Anterior cingulate cortex (tissue), 58 donors: ENCODE data around the gene DCAF12.
A peak's percentile ranks its signal among the peaks of the same experiment; 100 is the strongest.
"Not testable (repeated sequence)": the region's sequence is repeated elsewhere in the genome, so short reads cannot be mapped to it uniquely, and the experiment has no call there.

Experiments
- DNase-seq, 58 donors: peaks; one replicate each; lab custom pipeline; 2025; lab: John Stamatoyannopoulos, UW

DCAF12 gene

DNA sequence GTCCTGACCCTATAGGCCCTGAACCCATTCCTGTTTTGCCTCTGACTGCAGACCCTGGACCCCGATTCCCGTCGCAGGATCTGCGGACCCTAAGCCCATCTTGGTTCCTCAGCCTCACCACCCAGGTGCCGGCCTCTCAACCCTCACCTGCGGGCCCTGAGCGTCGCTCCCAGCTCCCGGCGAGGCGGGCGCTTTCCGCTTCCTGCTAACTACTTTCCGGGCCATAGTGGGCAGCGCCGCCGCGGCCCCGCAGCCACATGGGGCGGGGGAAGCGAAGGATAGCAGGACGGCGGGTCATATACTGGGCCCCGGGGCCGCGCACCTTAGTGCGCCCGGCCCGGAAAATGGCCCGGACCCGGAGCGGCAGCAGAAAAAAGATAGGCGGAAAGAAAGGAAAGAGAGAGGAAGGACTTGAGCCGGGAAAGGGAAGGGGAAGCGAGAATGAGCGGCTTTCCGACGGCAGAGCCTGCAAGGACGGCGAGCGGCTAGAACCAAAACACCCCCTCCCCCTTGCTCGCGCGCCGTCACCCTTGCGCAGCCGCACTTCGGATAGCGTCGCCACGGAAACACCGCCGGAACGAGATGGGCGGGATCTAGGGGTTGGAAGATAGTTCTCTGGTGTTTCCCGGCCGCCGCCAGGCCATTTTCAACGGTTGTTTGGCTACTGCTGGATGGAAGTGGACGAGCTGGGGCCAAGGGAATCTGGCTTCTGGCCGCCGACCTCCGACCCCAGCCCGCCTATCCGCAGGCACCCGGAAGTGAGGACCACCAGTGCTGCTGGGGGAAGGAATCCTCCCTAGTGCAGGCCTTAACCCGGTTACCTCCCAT is at the start of gene DCAF12:
Gene DCAF12, minus strand, starts transcription at position 492 of the 828 bp plus-strand sequence. Its CDS starts 267 bp downstream, at position 225.
- peak in 57 of 58 donors; percentile 56 to 91 (median 85) for DNase-seq

DNA sequence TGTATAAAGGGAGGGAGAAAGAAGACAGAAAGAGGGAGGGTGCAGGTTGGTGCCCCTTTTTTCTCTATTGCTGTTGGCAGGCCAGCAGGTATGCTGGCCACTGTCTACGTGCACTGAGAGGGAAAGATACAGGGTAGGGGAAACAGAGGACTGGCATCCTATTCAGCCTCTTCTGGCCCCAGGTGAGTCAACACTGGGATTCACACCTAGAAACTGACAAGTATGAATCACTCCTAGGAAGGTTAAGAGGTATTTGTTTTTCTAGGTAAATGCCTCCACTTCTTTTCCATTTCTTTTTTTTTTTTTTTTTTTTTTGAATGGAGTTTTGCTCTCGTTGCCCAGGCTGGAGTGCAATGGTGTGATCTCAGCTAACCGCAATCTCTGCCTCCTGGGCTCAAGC is 49.6 kb upstream of the DCAF12 start:
- no peak for DNase-seq

DNA sequence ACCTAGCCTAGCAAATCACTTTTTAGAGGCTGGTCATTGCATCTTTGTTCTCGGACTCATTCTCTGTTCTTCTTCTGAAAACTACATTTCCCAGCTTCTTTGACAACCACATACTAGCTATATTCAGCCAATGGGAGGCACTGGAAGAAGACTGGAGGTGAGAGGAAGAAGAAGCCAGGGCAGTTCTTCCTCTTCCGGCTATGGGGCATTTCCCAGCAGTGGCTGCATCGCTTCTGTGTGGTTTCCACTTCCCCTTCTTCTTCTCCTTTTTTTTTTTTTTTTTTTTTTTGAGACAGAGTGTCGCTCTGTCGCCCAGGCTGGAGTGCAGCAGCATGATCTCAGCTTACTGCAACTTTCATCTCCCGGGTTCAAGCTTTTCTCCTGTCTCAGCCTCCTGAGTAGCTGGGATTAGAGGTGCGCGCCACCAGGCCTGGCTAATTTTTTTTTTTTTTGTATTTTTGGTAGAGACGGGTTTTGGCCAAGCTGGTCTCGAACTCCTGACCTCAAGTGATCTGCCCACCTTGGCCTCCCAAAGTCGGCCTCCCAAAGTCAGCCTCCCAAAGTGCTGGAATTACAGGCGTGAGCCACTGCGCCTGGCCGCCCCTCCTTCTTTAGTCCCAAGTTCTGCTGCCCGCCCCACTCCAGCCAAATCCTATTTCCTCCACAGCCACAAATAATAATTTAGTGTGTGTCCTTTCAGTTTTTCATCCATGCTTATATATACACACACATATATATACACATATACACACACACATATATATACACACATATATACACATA is 45.4 kb upstream of the DCAF12 start:
- peak in 2 of 58 donors; percentile 10 to 18 for DNase-seq

DNA sequence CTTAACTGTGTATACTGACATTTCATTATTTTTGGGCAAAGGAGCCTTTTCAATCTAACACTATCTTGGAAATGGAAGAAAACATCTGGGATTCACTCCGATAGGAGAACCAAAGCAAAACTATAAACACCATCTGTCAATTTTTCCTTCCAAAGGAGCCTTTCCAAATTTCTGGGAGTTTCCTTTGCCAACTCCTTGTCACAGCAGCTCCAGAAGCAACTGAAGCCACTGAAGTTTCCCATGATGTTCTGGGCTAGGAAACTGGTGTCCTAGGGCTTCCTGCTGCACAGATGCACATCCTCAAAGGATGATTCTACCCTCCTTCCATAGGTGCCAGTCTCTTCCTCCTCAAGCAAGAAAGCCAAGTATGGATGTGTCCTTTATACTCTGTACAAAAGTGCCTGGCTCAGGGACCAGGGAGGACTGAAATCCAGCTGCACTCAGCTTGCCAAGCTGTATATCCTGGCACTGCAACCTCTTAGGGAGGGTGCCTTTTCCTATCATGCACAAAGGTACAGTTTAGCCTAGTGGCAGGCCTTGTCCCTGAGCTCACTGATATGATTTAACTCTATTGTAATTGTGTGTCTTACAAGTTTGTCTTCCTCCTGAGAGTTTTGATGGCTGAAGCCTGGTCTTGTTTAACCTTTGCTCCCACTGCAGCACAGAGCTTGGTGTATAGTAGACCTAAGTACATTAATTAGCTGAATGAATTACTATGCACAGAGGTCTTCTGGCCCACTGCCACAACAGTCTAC is 43.9 kb upstream of the DCAF12 start:
- peak in 3 of 58 donors; percentile 1 to 28 (median 16) for DNase-seq

DNA sequence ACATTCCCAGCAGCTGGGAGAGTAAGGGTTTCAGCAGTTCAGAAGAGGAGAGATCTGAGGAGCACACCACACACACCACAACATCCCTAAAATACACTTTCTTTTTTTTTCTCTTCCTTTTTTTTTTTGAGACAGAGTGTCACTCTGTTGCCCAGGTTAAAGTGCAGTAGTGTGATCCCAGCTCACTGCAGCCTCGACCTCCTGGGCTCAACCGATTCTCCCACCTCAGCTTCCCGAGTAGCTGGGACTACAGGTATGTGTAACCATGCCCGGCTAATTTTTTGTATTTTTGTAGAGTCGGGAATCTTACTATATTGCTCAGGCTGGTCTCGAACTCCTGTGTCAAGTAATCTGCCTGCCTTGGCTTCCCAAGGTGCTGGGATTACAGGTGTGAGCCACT is 42.6 kb upstream of the DCAF12 start:
- DNase-seq = no peak

DNA sequence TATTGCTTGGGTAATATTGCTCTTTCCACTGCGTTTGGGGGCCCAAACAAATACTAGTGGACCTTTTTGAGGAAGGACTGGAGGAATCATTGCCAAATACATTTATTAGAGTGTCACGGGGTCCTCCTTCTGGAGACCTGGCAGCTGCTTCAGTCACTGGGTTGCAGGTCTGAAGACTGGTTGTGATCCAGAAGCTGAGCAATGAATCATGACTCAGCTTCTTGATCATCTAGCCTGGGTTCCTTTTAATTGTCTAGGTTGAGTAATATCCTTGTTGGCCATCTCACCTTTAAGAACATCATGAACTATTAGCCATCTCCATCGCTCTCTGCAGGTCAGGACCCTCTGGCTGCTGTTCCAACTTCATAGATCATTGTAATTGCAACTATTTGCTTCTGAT is 36.9 kb upstream of the DCAF12 start:
- DNase-seq = no peak

DNA sequence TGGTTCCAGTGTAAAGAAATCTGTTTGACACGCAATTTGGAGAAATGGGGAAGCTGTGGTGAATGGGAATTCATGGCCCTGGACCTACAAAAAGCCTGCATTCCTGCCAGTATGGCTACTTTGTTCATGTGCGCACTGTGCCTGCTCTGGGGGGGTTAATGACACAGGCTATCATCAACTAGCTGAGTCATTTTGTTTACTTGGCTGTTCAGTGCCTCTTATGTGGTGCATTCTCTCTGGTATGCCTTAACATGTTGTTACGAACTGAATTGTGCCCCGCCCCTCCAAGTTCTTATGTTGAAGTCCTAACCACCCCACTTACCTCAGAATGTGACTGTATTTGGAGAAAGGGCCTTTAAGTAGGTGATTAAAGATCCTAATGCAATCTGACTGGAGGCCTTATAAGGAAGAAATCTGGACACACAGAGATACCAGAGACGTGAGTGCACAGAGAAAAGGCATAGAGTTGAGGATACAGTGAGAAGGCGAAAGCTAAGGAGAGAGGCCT is 31.9 kb upstream of the DCAF12 start:
- DNase-seq = no peak

DNA sequence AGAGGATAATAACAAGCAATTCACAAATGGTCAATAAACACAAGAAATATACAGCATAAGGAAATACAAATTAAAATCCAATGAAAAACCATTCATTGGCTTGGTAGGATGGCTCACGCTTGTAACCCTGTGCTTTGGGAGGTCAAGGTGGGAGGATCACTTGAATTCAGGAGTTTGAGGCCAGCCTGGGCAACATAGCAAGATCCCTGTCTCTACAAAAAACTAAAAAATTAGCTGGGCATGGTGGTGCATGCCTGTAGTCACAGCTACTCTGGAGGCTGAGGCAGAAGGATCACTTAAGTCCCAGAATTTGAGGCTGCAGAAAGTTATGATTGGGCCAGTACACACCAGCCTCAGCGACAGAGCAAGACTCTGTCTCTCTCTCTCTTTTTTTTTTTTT is 31.4 kb upstream of the DCAF12 start:
- no peak for DNase-seq

DNA sequence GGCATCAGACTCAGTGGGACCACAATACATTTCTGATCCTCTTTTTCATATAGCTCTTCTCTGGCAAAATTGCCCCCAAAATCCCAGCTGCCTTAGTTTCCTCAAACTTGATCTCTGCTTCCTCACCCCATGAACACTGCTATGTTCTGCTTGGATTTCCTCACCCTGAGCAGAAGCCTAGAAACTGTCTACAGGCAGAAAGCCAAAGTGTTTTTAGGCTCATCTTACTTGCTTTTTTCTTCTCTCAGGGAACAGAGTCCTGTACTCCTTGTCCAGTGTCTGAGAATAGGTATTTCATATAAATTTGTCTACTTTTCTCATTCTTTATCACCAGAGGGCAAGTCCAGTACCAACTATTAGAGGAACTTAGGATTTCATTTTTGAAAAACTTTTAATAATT is 30.8 kb upstream of the DCAF12 start:
- no peak for DNase-seq

GRCh38 chr9:34154057-34154456 is 27.6 kb upstream of the DCAF12 start:
- DNase-seq = no peak

DNA sequence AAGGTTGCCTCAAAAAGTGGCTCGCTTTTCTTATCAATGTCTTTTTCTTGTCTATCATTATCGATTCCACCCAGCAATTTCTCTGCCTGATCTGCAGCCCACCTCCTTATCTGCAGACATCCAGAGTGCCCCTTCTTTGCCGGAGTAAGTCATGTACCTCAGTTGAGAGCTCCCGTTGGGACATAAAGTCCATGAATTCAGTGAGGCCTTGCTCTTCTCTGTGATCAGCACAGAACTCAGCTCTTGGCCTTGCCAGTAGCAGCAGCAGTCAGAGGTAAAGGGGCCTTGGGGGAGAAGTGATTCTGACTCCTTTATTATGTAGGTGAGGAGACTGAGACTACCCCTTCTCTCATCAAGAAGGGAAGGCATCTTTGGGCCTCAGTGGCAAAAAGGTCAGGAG is 24.9 kb upstream of the DCAF12 start:
- DNase-seq = no peak

GRCh38 chr9:34145165-34145564 is 18.7 kb upstream of the DCAF12 start:
- no peak for DNase-seq

DNA sequence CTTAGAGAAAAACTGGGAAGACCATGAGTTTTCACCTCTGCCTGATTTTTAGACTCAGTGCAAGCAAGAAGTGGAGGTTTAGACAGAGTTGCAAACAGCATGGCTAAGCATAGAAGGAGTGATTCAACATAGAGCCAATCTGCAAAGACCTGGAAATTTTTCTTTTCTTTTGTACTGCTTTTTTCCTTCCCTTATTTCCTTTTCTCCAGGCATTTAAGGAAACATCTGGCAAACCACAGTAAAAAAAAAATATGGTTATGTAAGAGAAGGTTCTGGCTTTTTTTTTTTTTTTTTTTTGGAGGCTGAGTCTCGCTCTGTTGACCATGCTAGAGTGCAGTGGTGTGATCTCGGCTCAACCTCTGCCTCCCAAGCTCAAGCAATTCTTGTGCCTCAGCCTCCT is 16.6 kb upstream of the DCAF12 start:
- no peak for DNase-seq

DNA sequence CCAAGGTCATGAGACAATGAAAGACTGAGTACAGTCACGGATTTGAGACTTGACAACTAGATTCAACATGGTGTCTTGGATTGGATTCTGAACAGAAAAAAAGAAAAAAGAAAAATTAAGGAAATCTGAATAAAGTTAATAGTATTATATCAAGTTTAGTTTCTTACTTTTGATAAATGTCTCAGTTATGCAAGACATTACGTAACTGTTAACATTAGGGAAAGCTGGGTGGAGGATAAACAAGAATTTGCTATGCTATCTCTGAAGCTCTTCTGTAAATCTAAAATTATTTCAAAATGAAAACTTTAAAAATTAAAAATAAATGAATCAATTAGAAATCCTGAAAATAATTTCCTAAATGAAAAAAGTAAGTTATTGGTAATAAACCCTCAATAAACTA is 14.4 kb upstream of the DCAF12 start:
- no peak for DNase-seq

DNA sequence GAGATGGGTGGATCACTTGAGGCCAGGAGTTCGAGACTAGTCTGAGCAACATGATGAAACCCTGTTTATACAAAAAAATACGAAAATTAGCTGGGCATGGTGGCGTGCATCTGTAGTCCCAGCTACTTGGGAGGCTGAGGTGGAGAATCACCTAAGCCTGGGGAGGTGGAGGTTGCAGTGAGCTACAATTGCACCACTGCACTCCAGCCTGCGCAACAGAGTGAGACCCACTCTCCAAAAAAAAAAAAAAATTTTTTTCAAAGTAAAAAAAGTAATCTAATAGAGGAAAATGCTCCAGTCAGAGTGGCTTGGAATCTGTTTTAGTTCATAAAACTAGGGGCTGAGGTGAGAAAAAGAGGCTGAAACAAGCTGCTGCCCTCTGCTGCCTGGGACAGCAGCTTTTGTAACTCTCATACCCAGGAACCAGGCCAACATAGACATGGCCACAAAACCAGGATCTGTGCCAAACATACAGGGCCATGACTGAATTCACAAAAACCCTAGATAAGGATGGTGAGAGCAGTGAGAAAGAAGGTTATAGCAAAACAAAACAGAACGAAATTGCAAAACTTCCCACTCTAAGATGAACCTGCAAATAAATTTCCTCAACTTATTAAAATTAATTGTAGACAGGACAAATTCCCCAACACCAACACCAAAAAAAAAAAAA is 13.1 kb upstream of the DCAF12 start:
- DNase-seq = peak in 17 of 58 donors; percentile 1 to 43 (median 16)

- DNase-seq = not testable (repeated sequence)
Observed at GRCh38 chr9:34138644-34139043, 12.1 kb upstream of the DCAF12 start.

- no peak for DNase-seq
Observed at GRCh38 chr9:34134521-34134920, 8.0 kb upstream of the DCAF12 start.

- DNase-seq = no peak
Observed at GRCh38 chr9:34133436-34133949, 7.0 kb upstream of the DCAF12 start.

DNA sequence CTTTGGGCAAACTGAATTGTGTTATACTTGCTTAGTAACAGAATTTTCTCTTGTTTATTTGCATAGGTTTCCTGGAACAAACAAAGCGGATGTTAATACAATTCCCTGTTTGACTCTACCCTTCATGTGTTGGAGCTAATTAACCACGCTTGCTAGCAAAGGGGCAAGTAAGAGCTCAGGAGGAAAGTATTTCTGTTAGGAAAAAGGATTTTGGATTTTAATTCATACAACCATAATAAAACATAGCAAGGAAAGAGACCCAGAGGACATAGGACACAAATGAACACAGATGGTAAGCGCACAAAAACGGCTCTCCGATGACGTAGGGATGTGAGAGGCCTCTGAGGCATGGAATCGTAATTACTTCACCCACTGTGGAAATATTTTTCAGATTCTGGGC is 5.1 kb upstream of the DCAF12 start:
- DNase-seq = no peak
